ENCODE data around the gene ALKBH7. TPM values are rescaled to one million over a fixed set of nuclear protein-coding genes. Genes with fewer than 3 reads are reported as not detected.

Gene ALKBH7
- total and polyA plus RNA-seq, 12 donors = 3.2 to 137 (median 80.1) TPM

- H3K27ac ChIP-seq = peak overlapping the region in 3 of 5 donors; percentile 17 to 96 (median 50)
- TF ChIP-seq CTCF (IDR thresholded peaks at IDR 0.05) (no peak), POLR2A (IDR thresholded peaks at IDR 0.05) (no peak)
- H3K4me3 ChIP-seq = peak overlapping the region in 2 of 4 donors; percentile 78 to 99
- no peaks in the 10 kb centered on the region for H3K9me3 ChIP-seq (replicated peaks in 1 of 3)
- DNase-seq = no peak
- intact Hi-C loops (cut with DNase I) = no loop called here
- H3K36me3 ChIP-seq (replicated peaks in 1 of 2) = peaks cover 0 to 14% of the 10 kb centered on the region in 2 donors
- H3K4me1 ChIP-seq (replicated peaks in 1 of 2) = peaks cover 5% of the 10 kb centered on the region in 2 donors
- WGBS, 4 donors = 21 to 28% (median 24%) methylated on average over 4 to 5 of the region's 5 CpGs
- no peaks in the 10 kb centered on the region for H3K27me3 ChIP-seq
Observed at GRCh38 chr19:6373813-6374108, 1.2 kb downstream of the ALKBH7 start.

- WGBS, 4 donors = 73 to 84% (median 83%) methylated on average over 9 to 29 of the region's 29 CpGs
- H3K36me3 ChIP-seq (replicated peaks in 1 of 2) = peaks cover 0 to 14% of the 10 kb centered on the region in 2 donors
- peak in 5 of 7 donors; percentile 31 to 50 (median 47) for DNase-seq
- peaks cover 5% of the 10 kb centered on the region in 2 donors for H3K4me1 ChIP-seq (replicated peaks in 1 of 2)
- intact Hi-C loops (cut with DNase I) = no loop called here
- H3K27me3 ChIP-seq = no peaks in the 10 kb centered on the region
- H3K27ac ChIP-seq = peak overlapping the region in 1 of 5 donors; percentile 17
- no peaks in the 10 kb centered on the region for H3K9me3 ChIP-seq (replicated peaks in 1 of 3)
- no peak overlapping the region for H3K4me3 ChIP-seq
- no peak for TF ChIP-seq POLR2A (IDR thresholded peaks at IDR 0.05)
- no peak for TF ChIP-seq CTCF (IDR thresholded peaks at IDR 0.05)
Observed at GRCh38 chr19:6374161-6374709, 1.6 kb downstream of the ALKBH7 start.

GRCh38 chr19:6374711-6375410 lies 2.3 kb downstream of the ALKBH7 start:
- no peak for TF ChIP-seq CTCF (IDR thresholded peaks at IDR 0.05)
- TF ChIP-seq POLR2A (IDR thresholded peaks at IDR 0.05) = no peak
- H3K4me1 ChIP-seq (replicated peaks in 1 of 2) = peaks cover 5% of the 10 kb centered on the region in 2 donors
- H3K36me3 ChIP-seq (replicated peaks in 1 of 2) = peaks cover 0 to 20% of the 10 kb centered on the region in 2 donors
- no peaks in the 10 kb centered on the region for H3K9me3 ChIP-seq (replicated peaks in 1 of 3)
- H3K4me3 ChIP-seq = no peak overlapping the region
- no peak overlapping the region for H3K27ac ChIP-seq
- no peak for DNase-seq
- WGBS, 4 donors = 84 to 97% (median 89%) methylated on average over 7 to 29 of the region's 29 CpGs
- no peaks in the 10 kb centered on the region for H3K27me3 ChIP-seq
- intact Hi-C loops (cut with DNase I) = no loop called here

- DNase-seq = no peak
- Histone ChIP-seq H3K4me1 (replicated peaks in 1 of 2) (peaks cover 5% of the 10 kb centered on the region in 2 donors), H3K27ac (no peak within 1 kb of the TSS), H3K27me3 (no peaks in the 10 kb centered on the region), H3K4me3 (no peak within 1 kb of the TSS), H3K9me3 (replicated peaks in 1 of 3) (no peaks in the 10 kb centered on the region), H3K36me3 (replicated peaks in 1 of 2) (peaks cover 0 to 26% of the 10 kb centered on the region in 2 donors)
- TF ChIP-seq CTCF (IDR thresholded peaks at IDR 0.05) (no peak), POLR2A (IDR thresholded peaks at IDR 0.05) (no peak)
- intact Hi-C loops (cut with DNase I) = no loop called here
- 82 to 85% (median 84%) methylated on average over 11 to 25 of the region's 25 CpGs for WGBS, 4 donors
Observed at GRCh38 chr19:6375411-6376010, 2.9 kb downstream of the ALKBH7 start, which contains the start of gene PSPN. Gene PSPN (minus strand): TSS chr19:6375933. CDS start chr19:6375849, 84 bp downstream.
